GM23248 (cell line): ENCODE results near the gene MARS2. TPM values are rescaled to one million over a fixed set of nuclear protein-coding genes. Genes with fewer than 3 reads are reported as not detected.
"Not testable (repeated sequence)": the region's sequence is repeated elsewhere in the genome, so short reads cannot be mapped to it uniquely, and the experiment has no call there.

Experiments
- DNase-seq: peaks from one replicate; pipeline ENCODE4 v3.0.0-alpha.2; 2015
- H2AFZ ChIP-seq: fragments of 200-600 bp; sonication (generic); 2 replicates; pipeline ENCODE4 v1.6.1; 2016; ENCODE audit warnings: antibody characterized with exemption
- H3F3A ChIP-seq: fragments of 200-600 bp; sonication (generic); 2 replicates; pipeline ENCODE4 v1.6.1; 2016; ENCODE audit warnings: mild to moderate bottlenecking, antibody characterized with exemption, mixed run types; ENCODE audit not compliant: insufficient read depth
- H3K27ac ChIP-seq: fragments of 200-600 bp; sonication (generic); 2 replicates; pipeline ENCODE4 v1.5.1; 2016; ENCODE audit warnings: mild to moderate bottlenecking
- H3K27me3 ChIP-seq: fragments of 200-600 bp; sonication (generic); replicated peaks from 2 replicates; pipeline ENCODE4 v1.6.1; 2016; ENCODE audit warnings: mild to moderate bottlenecking; ENCODE audit not compliant: insufficient read depth
- H3K36me3 ChIP-seq: fragments of 200-600 bp; sonication (generic); 2 replicates; pipeline ENCODE4 v1.6.1; 2016; ENCODE audit warnings: low read depth, mild to moderate bottlenecking
- H3K4me1 ChIP-seq: fragments of 200-600 bp; sonication (generic); 2 replicates; pipeline ENCODE4 v1.6.1; 2016; ENCODE audit warnings: mild to moderate bottlenecking; ENCODE audit not compliant: insufficient read depth
- H3K4me2 ChIP-seq: fragments of 200-600 bp; sonication (generic); one replicate; pipeline ENCODE4 v1.6.1; 2016; ENCODE audit warnings: mild to moderate bottlenecking; ENCODE audit not compliant: unreplicated experiment
- H3K4me3 ChIP-seq: fragments of 200-600 bp; sonication (generic); 2 replicates; pipeline ENCODE4 v1.5.1; 2016; ENCODE audit warnings: mild to moderate bottlenecking
- H3K79me2 ChIP-seq: fragments of 200-600 bp; sonication (generic); 2 replicates; pipeline ENCODE4 v1.6.1; 2016; ENCODE audit warnings: mild to moderate bottlenecking; ENCODE audit not compliant: insufficient read depth
- H3K9ac ChIP-seq: fragments of 200-600 bp; sonication (generic); 2 replicates; pipeline ENCODE4 v1.6.1; 2016; ENCODE audit warnings: mild to moderate bottlenecking
- H3K9me2 ChIP-seq: fragments of 200-600 bp; sonication (generic); 2 replicates; pipeline ENCODE4 v1.6.1; 2016; ENCODE audit warnings: mixed run types, mild to moderate bottlenecking, moderate library complexity; ENCODE audit not compliant: insufficient read depth
- H3K9me3 ChIP-seq: fragments of 200-600 bp; sonication (generic); one replicate; pipeline ENCODE4 v1.6.1; 2017; ENCODE audit warnings: low read depth
- H4K20me1 ChIP-seq: fragments of 200-600 bp; sonication (generic); 2 replicates; pipeline ENCODE4 v1.6.0; 2016; ENCODE audit not compliant: insufficient read depth
- EZH2 ChIP-seq: fragments of 200-600 bp; sonication (generic); IDR thresholded peaks from 2 replicates; pipeline ENCODE4 v1.6.1; 2018; ENCODE audit warnings: antibody characterized with exemption, mild to moderate bottlenecking; ENCODE audit not compliant: insufficient read depth, poor library complexity, severe bottlenecking
- EZH2phosphoT487 ChIP-seq: fragments of 200-600 bp; sonication (generic); IDR thresholded peaks from 2 replicates; pipeline ENCODE4 v1.6.1; 2018; ENCODE audit warnings: antibody characterized with exemption, moderate library complexity, mild to moderate bottlenecking, low read depth; ENCODE audit not compliant: insufficient read depth
- WGBS, 2 experiments: methylation state at CpG; one replicate each; pipeline ENCODE4 v1.1.6; 2015 to 2017; ENCODE audit warnings: low lambda C conversion rate in 2 of 2, low coverage in 1 of 2; ENCODE audit errors: missing lambda C conversion rate in 2 of 2; 5-methylcytosine and 5-hydroxymethylcytosine counted together
- in situ Hi-C: fragments of 300-500 bp; cut with MboI; formaldehyde crosslinking; loops from 2 replicates; pipeline ENCODE4 v1.15.0; 2020
- polyA plus RNA-seq: library from polyadenylated mRNA; unstranded; fragments of >200 nt; fragmentation: Nextera tagmentation; extraction: Ambion mirVana; gene quantifications from 2 replicates; pipeline ENCODE4 v1.2.1, GENCODE V29; 2016
- total RNA-seq: library from RNA; depleted of rRNA; stranded (reverse); fragments of >200 nt; shearing (Covaris generic); gene quantifications from 2 replicates; pipeline ENCODE4 v1.2.3, GENCODE V29; 2014

The MARS2 gene
- total and polyA plus RNA-seq, 2 experiments from 2014 or later: 3.3 to 4.0 TPM

GRCh38 chr2:197677056-197677455 lies 28.1 kb upstream of the MARS2 start:
- Histone ChIP-seq H3K4me1 (peaks cover 30% of the 10 kb centered on the region), H3K4me3 (no peak overlapping the region), H2AFZ (peak overlapping the region; percentile 9), H4K20me1 (no peaks in the 10 kb centered on the region), H3K9me3 (no peaks in the 10 kb centered on the region), H3K79me2 (no peaks in the 10 kb centered on the region), H3K9ac (no peak overlapping the region), H3K27ac (no peak overlapping the region), H3K36me3 (no peaks in the 10 kb centered on the region), H3K27me3 (no peaks in the 10 kb centered on the region), H3F3A (peaks cover 4% of the 10 kb centered on the region), H3K4me2 (peak overlapping the region; percentile 12), H3K9me2 (no peaks in the 10 kb centered on the region)
- TF ChIP-seq EZH2phosphoT487 (no peak), EZH2 (no peak)
- 71 to 75% methylated on average over 3 of the region's 3 CpGs for WGBS, 2 experiments
- in situ Hi-C loops: no loop called here
- no peak for DNase-seq

GRCh38 chr2:197677483-197677882 lies 27.7 kb upstream of the MARS2 start:
- WGBS, 2 experiments: 7 to 8% methylated on average over 2 of the region's 2 CpGs
- no peaks in the 10 kb centered on the region for H3K36me3 ChIP-seq
- H3K4me1 ChIP-seq: peaks cover 30% of the 10 kb centered on the region
- H3K9me3 ChIP-seq: no peaks in the 10 kb centered on the region
- peak; percentile 78 for DNase-seq
- H2AFZ ChIP-seq: peak overlapping the region; percentile 9
- TF ChIP-seq EZH2 (no peak), EZH2phosphoT487 (no peak)
- H4K20me1 ChIP-seq: no peaks in the 10 kb centered on the region
- in situ Hi-C loops: no loop called here
- no peak overlapping the region for H3K27ac ChIP-seq
- peaks cover 4% of the 10 kb centered on the region for H3F3A ChIP-seq
- H3K79me2 ChIP-seq: no peaks in the 10 kb centered on the region
- no peaks in the 10 kb centered on the region for H3K27me3 ChIP-seq
- H3K9ac ChIP-seq: no peak overlapping the region
- H3K4me2 ChIP-seq: peak overlapping the region; percentile 12
- no peak overlapping the region for H3K4me3 ChIP-seq
- no peaks in the 10 kb centered on the region for H3K9me2 ChIP-seq

GRCh38 chr2:197695206-197695605 lies 10.0 kb upstream of the MARS2 start:
- H3K9me3 ChIP-seq, H3K4me2 ChIP-seq, H3K27me3 ChIP-seq, H3K9ac ChIP-seq, DNase-seq, H3K27ac ChIP-seq, H3K36me3 ChIP-seq, H3F3A ChIP-seq, H3K79me2 ChIP-seq, H4K20me1 ChIP-seq, H3K4me3 ChIP-seq, H3K4me1 ChIP-seq, in situ Hi-C loops, H3K9me2 ChIP-seq, H2AFZ ChIP-seq: not testable (repeated sequence)
- 88 to 89% methylated on average over 4 of the region's 6 CpGs for WGBS, 2 experiments

- H3K9me2 ChIP-seq, H3K27ac ChIP-seq, in situ Hi-C loops, H4K20me1 ChIP-seq, H3K4me3 ChIP-seq, H3K9me3 ChIP-seq, H3K36me3 ChIP-seq, DNase-seq, H3K79me2 ChIP-seq, H3K27me3 ChIP-seq, H2AFZ ChIP-seq, H3K4me1 ChIP-seq, H3F3A ChIP-seq, H3K9ac ChIP-seq, H3K4me2 ChIP-seq: not testable (repeated sequence)
- 90% methylated on average over 17 of the region's 30 CpGs; no CpG with 5 or more reads in 1 of the 2 experiments for WGBS, 2 experiments
Measured at GRCh38 chr2:197695971-197696370, 9.2 kb upstream of the MARS2 start.

- H3K27ac ChIP-seq, DNase-seq, H4K20me1 ChIP-seq, H3K4me1 ChIP-seq, H3K9me2 ChIP-seq, H3F3A ChIP-seq, H3K36me3 ChIP-seq, H3K9me3 ChIP-seq, H3K9ac ChIP-seq, H2AFZ ChIP-seq, H3K79me2 ChIP-seq, H3K4me2 ChIP-seq, H3K4me3 ChIP-seq, H3K27me3 ChIP-seq, in situ Hi-C loops: not testable (repeated sequence)
- WGBS, 2 experiments: 92% methylated on average over 17 of the region's 29 CpGs; no CpG with 5 or more reads in 1 of the 2 experiments
Measured at GRCh38 chr2:197696571-197696970, 8.6 kb upstream of the MARS2 start.

- H3F3A ChIP-seq, H3K79me2 ChIP-seq, H3K9me3 ChIP-seq, H3K9me2 ChIP-seq, in situ Hi-C loops, H3K4me3 ChIP-seq, H3K36me3 ChIP-seq, H3K27ac ChIP-seq, H3K27me3 ChIP-seq, H3K4me1 ChIP-seq, H2AFZ ChIP-seq, H3K4me2 ChIP-seq, H4K20me1 ChIP-seq, H3K9ac ChIP-seq, DNase-seq: not testable (repeated sequence)
Measured at GRCh38 chr2:197699724-197700123, 5.4 kb upstream of the MARS2 start.
